ENCODE measurements around the gene ERC2. TPM values are rescaled to one million over a fixed set of nuclear protein-coding genes. Genes with fewer than 3 reads are reported as not detected.

The ERC2 gene
- total RNA-seq, 1 donor = 0.36 TPM

DNA sequence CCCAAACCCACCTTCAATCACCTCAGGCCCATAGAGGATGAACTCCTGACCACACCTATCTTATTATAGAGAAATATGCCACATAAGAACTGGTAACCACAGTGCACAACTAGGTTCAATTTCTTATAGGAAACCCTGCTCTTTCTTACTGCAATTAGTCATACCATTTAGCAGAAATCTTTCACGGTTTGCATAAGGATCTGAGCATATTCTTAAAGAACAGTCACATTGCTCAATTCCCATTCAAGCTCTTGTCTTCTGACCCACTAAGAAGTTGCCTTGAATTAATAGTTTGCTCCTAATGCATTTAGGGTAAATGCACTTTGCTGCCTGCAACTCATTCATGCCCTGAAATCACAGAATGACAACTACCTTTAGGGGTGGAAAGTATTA lies 9.2 kb downstream of the ERC2 start:
- no peak for TF ChIP-seq CTCF (IDR thresholded peaks at IDR 0.05; ENCODE audit: extremely low read depth, low read depth, low read length)
- Histone ChIP-seq H3K4me3 (ENCODE audit: insufficient read depth, low read length) (no peak overlapping the region), H3K27me3 (ENCODE audit: insufficient read depth, low read length) (no peaks in the 10 kb centered on the region), H3K9me3 (ENCODE audit: low read depth, low read length) (no peaks in the 10 kb centered on the region), H4K20me1 (ENCODE audit: insufficient read depth, low read length) (no peaks in the 10 kb centered on the region), H2AFZ (ENCODE audit: low read length) (no peak overlapping the region), H3K27ac (ENCODE audit: low read depth, low read length) (no peak overlapping the region), H3K36me3 (ENCODE audit: insufficient read depth, low read length) (no peaks in the 10 kb centered on the region), H3K79me2 (ENCODE audit: insufficient read depth, low read length) (no peaks in the 10 kb centered on the region), H3K4me2 (ENCODE audit: insufficient read depth, low read length) (no peak overlapping the region), H3K4me1 (ENCODE audit: insufficient read depth, low read length) (no peaks in the 10 kb centered on the region)
- DNase-seq (ENCODE audit: insufficient read length, low spot score, missing footprints) = no peak

DNA sequence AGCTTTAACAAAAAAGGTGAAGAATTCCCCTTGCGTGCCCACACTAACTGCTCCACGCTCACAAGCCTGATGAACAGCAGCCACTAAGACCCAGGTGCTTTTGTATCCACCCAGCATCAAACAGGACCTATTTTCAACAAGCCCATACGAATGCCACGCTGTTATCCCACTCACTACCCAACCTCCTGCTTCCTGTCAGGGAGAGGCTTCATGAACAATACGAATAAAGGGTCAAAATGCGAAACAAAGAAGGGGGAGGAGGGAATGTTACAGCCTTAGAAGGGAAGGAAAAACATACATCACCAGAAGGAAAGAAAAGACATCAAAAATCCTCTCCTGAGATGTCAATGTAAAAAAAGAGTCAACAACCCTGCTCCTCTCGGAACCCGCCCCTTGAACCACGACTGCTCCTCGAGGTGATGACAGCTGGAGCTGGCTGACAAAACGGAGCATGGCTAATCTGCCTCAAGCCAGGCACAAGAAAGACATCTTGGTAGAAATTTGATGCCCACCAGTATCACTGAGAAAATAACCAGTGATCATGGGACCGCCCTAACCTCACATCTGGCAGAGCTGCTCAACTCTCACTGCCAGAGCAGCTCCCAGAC lies 9.7 kb downstream of the ERC2 start:
- no peak for TF ChIP-seq CTCF (IDR thresholded peaks at IDR 0.05; ENCODE audit: extremely low read depth, low read depth, low read length)

DNA sequence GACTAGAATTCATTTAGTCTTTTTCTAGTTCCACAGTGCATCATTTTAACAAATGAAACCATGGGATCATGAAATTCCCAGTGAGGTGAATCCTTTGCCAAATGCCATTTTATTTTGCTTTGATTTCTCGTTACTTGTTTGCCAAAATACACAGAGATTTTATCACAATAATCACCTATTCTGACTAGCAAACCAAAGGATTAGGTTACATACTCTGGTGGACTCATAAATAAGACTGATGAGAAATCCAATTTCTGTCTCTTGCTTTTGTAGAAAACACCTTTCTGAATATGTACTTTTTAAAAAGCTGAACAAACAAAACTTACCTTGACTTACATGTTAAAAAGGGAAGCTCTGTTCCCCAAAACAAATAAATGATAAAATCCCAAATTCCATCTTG lies 12.2 kb downstream of the ERC2 start:
- Histone ChIP-seq H3K9me3 (ENCODE audit: low read depth, low read length) (no peaks in the 10 kb centered on the region), H3K36me3 (ENCODE audit: insufficient read depth, low read length) (no peaks in the 10 kb centered on the region), H3K4me3 (ENCODE audit: insufficient read depth, low read length) (no peak overlapping the region), H4K20me1 (ENCODE audit: insufficient read depth, low read length) (no peaks in the 10 kb centered on the region), H3K27me3 (ENCODE audit: insufficient read depth, low read length) (no peaks in the 10 kb centered on the region), H3K27ac (ENCODE audit: low read depth, low read length) (no peak overlapping the region), H3K4me2 (ENCODE audit: insufficient read depth, low read length) (no peak overlapping the region), H3K79me2 (ENCODE audit: insufficient read depth, low read length) (no peaks in the 10 kb centered on the region), H2AFZ (ENCODE audit: low read length) (no peak overlapping the region), H3K4me1 (ENCODE audit: insufficient read depth, low read length) (no peaks in the 10 kb centered on the region)
- DNase-seq (ENCODE audit: insufficient read length, low spot score, missing footprints) = no peak
- TF ChIP-seq CTCF (IDR thresholded peaks at IDR 0.05; ENCODE audit: extremely low read depth, low read depth, low read length) = no peak

More for the DNA sequence above, 9.7 kb downstream of the ERC2 start:
- no peaks in the 10 kb centered on the region for H3K27me3 ChIP-seq (ENCODE audit: insufficient read depth, low read length)
- H3K4me3 ChIP-seq (ENCODE audit: insufficient read depth, low read length) = no peak overlapping the region
- no peaks in the 10 kb centered on the region for H3K36me3 ChIP-seq (ENCODE audit: insufficient read depth, low read length)
- H3K4me1 ChIP-seq (ENCODE audit: insufficient read depth, low read length) = no peaks in the 10 kb centered on the region
- no peak for DNase-seq (ENCODE audit: insufficient read length, low spot score, missing footprints)
- H3K27ac ChIP-seq (ENCODE audit: low read depth, low read length) = no peak overlapping the region
- no peak overlapping the region for H3K4me2 ChIP-seq (ENCODE audit: insufficient read depth, low read length)
- no peaks in the 10 kb centered on the region for H3K9me3 ChIP-seq (ENCODE audit: low read depth, low read length)
- no peaks in the 10 kb centered on the region for H3K79me2 ChIP-seq (ENCODE audit: insufficient read depth, low read length)
- no peak overlapping the region for H2AFZ ChIP-seq (ENCODE audit: low read length)
- no peaks in the 10 kb centered on the region for H4K20me1 ChIP-seq (ENCODE audit: insufficient read depth, low read length)

DNA sequence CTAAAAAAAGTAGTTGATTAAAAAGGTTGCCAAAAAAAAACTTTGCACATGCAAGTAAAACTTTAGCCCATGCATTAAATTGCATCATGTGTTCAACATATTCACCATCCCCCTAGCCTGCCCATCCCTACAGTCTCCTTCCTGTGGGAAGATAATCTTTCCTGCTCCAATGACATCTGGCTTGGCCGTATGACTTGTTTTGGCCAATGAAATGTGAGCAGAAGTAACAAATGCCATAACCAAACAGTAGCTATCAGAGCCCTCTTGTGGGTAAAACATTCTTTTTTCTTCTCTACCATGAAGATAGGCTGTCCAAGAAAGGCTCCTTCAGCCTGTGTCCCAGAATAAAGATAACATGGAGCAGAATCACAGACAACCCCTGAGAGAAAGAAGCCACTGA lies 15.3 kb downstream of the ERC2 start:
- no peaks in the 10 kb centered on the region for H4K20me1 ChIP-seq (ENCODE audit: insufficient read depth, low read length)
- H3K36me3 ChIP-seq (ENCODE audit: insufficient read depth, low read length) = no peaks in the 10 kb centered on the region
- no peak overlapping the region for H3K4me3 ChIP-seq (ENCODE audit: insufficient read depth, low read length)
- H3K79me2 ChIP-seq (ENCODE audit: insufficient read depth, low read length) = no peaks in the 10 kb centered on the region
- no peak for TF ChIP-seq CTCF (IDR thresholded peaks at IDR 0.05; ENCODE audit: extremely low read depth, low read depth, low read length)
- H3K27ac ChIP-seq (ENCODE audit: low read depth, low read length) = no peak overlapping the region
- H3K4me2 ChIP-seq (ENCODE audit: insufficient read depth, low read length) = no peak overlapping the region
- no peaks in the 10 kb centered on the region for H3K27me3 ChIP-seq (ENCODE audit: insufficient read depth, low read length)
- DNase-seq (ENCODE audit: insufficient read length, low spot score, missing footprints) = no peak
- H2AFZ ChIP-seq (ENCODE audit: low read length) = no peak overlapping the region
- no peaks in the 10 kb centered on the region for H3K9me3 ChIP-seq (ENCODE audit: low read depth, low read length)
- no peaks in the 10 kb centered on the region for H3K4me1 ChIP-seq (ENCODE audit: insufficient read depth, low read length)

All from osteoblast (primary cell).